Type B pancreatic cell (in vitro differentiated cells): ENCODE data around the gene XPNPEP1. TPM values are rescaled to one million over a fixed set of nuclear protein-coding genes. Genes with fewer than 3 reads are reported as not detected.
A peak's percentile ranks its signal among the peaks of the same experiment; 100 is the strongest.

Experiments used
- DNase-seq: peaks from one replicate; pipeline ENCODE4 v3.0.0; 2021; ENCODE audit warnings: mixed read lengths; ENCODE audit not compliant: unreplicated experiment; ENCODE audit errors: extremely low spot score
- H3K27ac Mint-ChIP-seq: 2 replicates; pipeline ENCODE4 v1.8.0; 2021; ENCODE audit warnings: mild to moderate bottlenecking, mixed read lengths
- H3K27me3 Mint-ChIP-seq: 2 replicates; pipeline ENCODE4 v1.8.0; 2021; ENCODE audit warnings: mixed read lengths
- H3K36me3 Mint-ChIP-seq: 2 replicates; pipeline ENCODE4 v1.8.0; 2021; ENCODE audit warnings: mixed read lengths
- H3K4me1 Mint-ChIP-seq: one replicate; pipeline ENCODE4 v1.8.0; 2021; ENCODE audit warnings: mixed read lengths; ENCODE audit not compliant: unreplicated experiment
- H3K4me3 Mint-ChIP-seq: 2 replicates; pipeline ENCODE4 v1.8.0; 2021; ENCODE audit warnings: mild to moderate bottlenecking, mixed read lengths
- H3K9me3 Mint-ChIP-seq: 2 replicates; pipeline ENCODE4 v1.8.0; 2021; ENCODE audit warnings: mixed read lengths
- total RNA-seq: library from RNA; stranded (reverse); gene quantifications from 2 replicates; pipeline ENCODE4 v1.2.1, GENCODE V29; 2021; ENCODE audit warnings: low replicate concordance
- TF ChIP-seq, protein P1 (sequence below): fragments of 200-600 bp; sonication (generic); conservative IDR thresholded peaks from 2 replicates; pipeline ENCODE4 v1.5.0; 2021; ENCODE audit warnings: antibody characterized with exemption, mild to moderate bottlenecking

XPNPEP1 gene
- total RNA-seq, 1 donor from 2014 or later: 76.6 TPM

DNA sequence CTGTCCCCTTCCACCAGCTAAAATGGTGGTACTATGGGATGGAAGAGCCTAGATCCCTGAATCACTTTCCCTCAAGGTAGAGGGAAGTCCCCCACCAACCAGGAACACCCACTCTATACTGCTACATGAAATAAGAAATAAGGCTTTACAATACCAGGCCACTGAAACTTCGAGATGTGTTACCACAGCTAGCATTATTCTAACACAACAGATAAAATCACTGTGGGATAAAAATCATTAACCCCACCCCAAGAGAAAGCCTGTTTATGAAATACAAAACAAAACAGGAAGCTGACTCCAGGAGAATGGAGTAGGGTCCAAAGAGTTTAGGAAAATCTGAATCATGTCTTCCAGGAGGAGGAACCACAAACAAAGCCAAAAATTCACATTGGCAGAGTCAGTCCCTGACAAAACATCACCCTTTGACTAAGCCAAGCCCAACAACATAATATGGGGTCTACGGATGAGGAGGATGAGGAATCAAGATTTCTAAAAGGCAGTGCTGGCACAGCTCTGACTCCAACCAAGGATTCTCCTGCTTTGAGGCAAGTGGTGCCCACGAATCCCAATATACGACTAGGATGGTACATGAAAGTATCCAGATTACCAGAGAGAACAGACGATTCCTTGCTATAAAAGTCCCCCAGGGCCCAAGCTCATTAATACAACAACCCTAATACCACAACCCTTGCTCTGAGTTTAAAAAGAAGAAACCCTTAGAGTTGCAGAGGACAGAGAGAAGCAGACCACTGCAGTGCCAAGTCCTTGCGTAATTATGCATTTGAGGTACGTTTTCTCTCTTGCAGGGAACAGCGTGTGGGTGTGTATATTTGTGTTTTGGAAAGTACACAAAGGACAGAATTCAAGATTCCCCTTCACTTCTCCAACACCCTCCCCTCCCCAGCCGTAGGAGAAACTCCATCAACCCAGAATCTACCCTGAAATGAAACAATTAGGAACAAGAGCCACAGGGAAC is 23.7 kb downstream of the XPNPEP1 start:
- no peak for DNase-seq
- Mint-ChIP-seq H3K4me3 (no peak overlapping the region), H3K27me3 (no peaks in the 10 kb centered on the region), H3K27ac (no peak overlapping the region), H3K36me3 (peaks cover 57% of the 10 kb centered on the region), H3K9me3 (no peaks in the 10 kb centered on the region), H3K4me1 (peaks cover 26% of the 10 kb centered on the region)
- TF ChIP-seq, protein P1, sequence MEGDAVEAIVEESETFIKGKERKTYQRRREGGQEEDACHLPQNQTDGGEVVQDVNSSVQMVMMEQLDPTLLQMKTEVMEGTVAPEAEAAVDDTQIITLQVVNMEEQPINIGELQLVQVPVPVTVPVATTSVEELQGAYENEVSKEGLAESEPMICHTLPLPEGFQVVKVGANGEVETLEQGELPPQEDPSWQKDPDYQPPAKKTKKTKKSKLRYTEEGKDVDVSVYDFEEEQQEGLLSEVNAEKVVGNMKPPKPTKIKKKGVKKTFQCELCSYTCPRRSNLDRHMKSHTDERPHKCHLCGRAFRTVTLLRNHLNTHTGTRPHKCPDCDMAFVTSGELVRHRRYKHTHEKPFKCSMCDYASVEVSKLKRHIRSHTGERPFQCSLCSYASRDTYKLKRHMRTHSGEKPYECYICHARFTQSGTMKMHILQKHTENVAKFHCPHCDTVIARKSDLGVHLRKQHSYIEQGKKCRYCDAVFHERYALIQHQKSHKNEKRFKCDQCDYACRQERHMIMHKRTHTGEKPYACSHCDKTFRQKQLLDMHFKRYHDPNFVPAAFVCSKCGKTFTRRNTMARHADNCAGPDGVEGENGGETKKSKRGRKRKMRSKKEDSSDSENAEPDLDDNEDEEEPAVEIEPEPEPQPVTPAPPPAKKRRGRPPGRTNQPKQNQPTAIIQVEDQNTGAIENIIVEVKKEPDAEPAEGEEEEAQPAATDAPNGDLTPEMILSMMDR: no peak

DNA sequence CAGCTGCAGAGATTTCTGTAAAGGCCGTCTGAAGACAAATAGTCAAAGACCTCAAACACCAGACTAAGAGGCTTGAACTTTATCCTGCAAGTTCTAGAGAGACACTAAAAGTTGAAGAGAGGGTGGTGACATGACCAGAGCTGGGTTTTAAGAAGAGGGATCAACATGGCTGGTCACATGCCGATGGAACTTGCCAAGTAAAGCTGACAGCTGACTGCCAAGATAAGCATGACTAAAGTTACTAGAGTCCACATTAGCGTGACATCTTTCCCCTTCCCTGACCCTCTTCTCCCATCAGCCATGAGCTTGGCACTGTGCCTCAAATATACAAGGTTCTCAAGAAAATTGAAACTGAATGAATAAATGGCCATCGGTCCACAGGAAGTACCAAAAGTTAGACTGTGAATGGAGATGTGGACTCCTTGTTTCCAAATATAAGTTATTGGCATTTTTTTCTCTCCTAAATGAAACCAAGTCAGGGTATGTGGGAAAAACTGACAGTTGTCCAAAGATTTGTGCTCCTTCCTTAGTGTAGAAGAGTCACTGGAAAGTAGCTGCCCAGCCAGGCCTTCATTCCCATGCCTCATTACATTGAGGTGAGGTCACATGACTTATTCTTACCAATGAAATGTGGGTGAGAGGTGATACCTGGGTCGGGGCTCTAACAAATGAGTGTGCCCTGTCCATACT is 24.5 kb downstream of the XPNPEP1 start:
- Mint-ChIP-seq H3K4me3 (no peak overlapping the region), H3K27me3 (no peaks in the 10 kb centered on the region), H3K36me3 (peaks cover 51% of the 10 kb centered on the region), H3K4me1 (peaks cover 24% of the 10 kb centered on the region), H3K27ac (no peak overlapping the region), H3K9me3 (no peaks in the 10 kb centered on the region)
- DNase-seq: no peak
- TF ChIP-seq, protein P1: no peak

DNA sequence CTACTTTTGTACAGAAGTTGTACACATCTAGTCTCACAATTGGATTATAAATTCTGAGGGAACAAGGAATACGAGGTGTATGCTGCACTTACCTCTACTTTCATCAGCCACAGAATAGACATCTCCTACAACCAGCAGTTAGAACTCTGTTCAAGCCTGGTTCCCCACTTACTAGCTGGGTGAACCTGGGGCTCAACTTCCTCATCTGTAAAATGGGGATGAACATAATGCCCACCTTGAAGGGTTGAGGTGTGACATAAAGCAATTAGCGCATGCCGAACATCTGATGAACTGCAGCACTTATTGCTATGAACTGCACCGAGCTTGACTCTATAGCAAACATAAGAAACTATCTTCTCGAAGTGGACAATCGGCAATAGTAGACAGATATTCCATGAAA is 25.3 kb downstream of the XPNPEP1 start:
- TF ChIP-seq, protein P1: no peak
- H3K27ac Mint-ChIP-seq: no peak overlapping the region
- H3K4me1 Mint-ChIP-seq: peaks cover 25% of the 10 kb centered on the region
- DNase-seq: no peak
- no peaks in the 10 kb centered on the region for H3K27me3 Mint-ChIP-seq
- H3K4me3 Mint-ChIP-seq: no peak overlapping the region
- no peaks in the 10 kb centered on the region for H3K9me3 Mint-ChIP-seq
- peaks cover 51% of the 10 kb centered on the region for H3K36me3 Mint-ChIP-seq

DNA sequence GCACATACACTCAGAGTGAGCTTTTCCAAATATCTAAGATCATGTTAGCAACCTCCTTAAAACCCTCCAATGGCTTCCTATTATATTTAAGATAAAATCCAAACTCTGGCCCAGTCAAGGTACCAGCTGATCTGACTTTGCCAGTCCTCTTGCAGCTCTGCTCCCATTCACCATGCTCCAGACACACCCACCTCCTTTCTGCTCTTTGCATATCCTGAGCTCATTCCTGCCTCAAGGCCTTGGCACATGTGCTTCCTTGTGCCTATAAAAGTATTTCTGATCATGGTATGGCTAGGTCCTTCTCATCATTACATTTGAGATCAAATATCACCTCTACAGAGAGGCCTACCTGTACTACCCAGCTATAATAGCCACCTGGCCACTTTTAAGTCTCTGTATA is 27.5 kb downstream of the XPNPEP1 start:
- no peak overlapping the region for H3K4me3 Mint-ChIP-seq
- DNase-seq: no peak
- no peak overlapping the region for H3K27ac Mint-ChIP-seq
- H3K4me1 Mint-ChIP-seq: peaks cover 24% of the 10 kb centered on the region
- H3K9me3 Mint-ChIP-seq: no peaks in the 10 kb centered on the region
- H3K27me3 Mint-ChIP-seq: no peaks in the 10 kb centered on the region
- H3K36me3 Mint-ChIP-seq: peaks cover 48% of the 10 kb centered on the region
- TF ChIP-seq, protein P1: no peak

DNA sequence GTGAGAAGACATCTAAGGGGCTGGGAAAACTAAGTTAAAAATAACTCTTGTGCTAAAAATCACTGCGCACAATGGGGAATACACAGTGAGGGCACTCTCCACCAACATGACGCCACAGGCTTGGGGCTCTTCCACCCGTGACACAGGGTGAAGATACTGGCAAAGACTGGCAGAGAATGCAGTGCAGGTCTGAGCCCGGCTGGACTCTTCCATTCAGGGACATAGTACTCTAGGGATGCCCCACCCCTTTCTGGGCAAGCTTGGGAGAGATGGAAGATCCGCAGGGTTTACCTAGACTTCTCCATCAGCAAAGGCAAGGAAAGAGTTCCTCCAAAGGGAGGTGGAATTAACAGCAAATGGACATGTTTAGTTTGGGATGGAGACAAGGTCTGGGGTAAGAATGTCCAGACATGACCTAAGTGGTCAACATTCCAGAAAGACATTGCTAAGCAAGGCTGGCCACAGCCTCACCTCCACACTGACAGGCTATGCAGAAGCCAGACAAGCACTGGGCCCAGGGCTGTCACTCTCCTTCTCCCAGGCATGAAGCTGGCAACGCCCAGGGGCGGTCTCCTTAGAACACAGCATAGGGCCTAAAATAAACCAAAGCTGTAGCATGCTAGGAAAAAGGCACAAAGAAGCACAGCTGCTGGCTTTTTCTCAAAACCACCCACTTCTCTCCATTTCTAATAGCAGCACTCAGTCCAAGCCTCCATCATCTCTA is 28.1 kb downstream of the XPNPEP1 start:
- peaks cover 24% of the 10 kb centered on the region for H3K4me1 Mint-ChIP-seq
- TF ChIP-seq, protein P1: no peak
- peak overlapping the region; percentile 39 for H3K27ac Mint-ChIP-seq
- no peak overlapping the region for H3K4me3 Mint-ChIP-seq
- no peak for DNase-seq
- no peaks in the 10 kb centered on the region for H3K9me3 Mint-ChIP-seq
- H3K36me3 Mint-ChIP-seq: peaks cover 45% of the 10 kb centered on the region
- no peaks in the 10 kb centered on the region for H3K27me3 Mint-ChIP-seq
